Common myeloid progenitor, CD34-positive (primary cell): ENCODE data around the gene MYO1F.

ENCODE experiments used
- CTCF ChIA-PET: fragments of 350-600 bp; sonication (Branson Sonifier 250); formaldehyde crosslinking; loops from one replicate; lab custom pipeline; 2021; ENCODE audit warnings: antibody characterized with exemption; lab: Charles Lee
- POLR2A ChIA-PET: fragments of 350-600 bp; sonication (Branson Sonifier 250); formaldehyde crosslinking; loops from one replicate; lab custom pipeline; 2021; ENCODE audit warnings: antibody characterized with exemption; lab: Charles Lee
- DNase-seq, 3 donors: peaks; one replicate each; pipeline versions ENCODE4 v3.0.0 to v3.0.0-alpha.2; 2013
- H3K27ac ChIP-seq, 2 experiments: 1 replicate in 1 of 2; 2 replicates in 1 of 2; pipeline ENCODE4 v1.7.0; 2013; ENCODE audit warnings: inconsistent platforms in 2 of 2, low read length in 2 of 2, mild to moderate bottlenecking in 2 of 2, low read depth in 1 of 2, moderate library complexity in 1 of 2; ENCODE audit not compliant: severe bottlenecking in 2 of 2, insufficient read depth in 1 of 2, poor library complexity in 1 of 2
- H3K27me3 ChIP-seq, 5 experiments: replicated peaks in 2 of 5; 1 replicate in 3 of 5; 2 replicates in 2 of 5; pipeline versions ENCODE4 v1.6.1 to v1.7.0; 2013; ENCODE audit warnings: low read length in 4 of 5, mild to moderate bottlenecking in 2 of 5, moderate library complexity in 2 of 5, inconsistent platforms in 1 of 5; ENCODE audit not compliant: insufficient read depth in 5 of 5, control insufficient read depth in 4 of 5
- H3K36me3 ChIP-seq, 4 experiments: 1 replicate in 2 of 4; 2 replicates in 2 of 4; pipeline versions ENCODE4 v1.6.1 to v1.7.0; 2013; ENCODE audit warnings: low read length in 3 of 4, control low read depth in 1 of 4, mild to moderate bottlenecking in 1 of 4; ENCODE audit not compliant: control insufficient read depth in 4 of 4, insufficient read depth in 4 of 4
- H3K4me1 ChIP-seq, 4 experiments: 1 replicate in 3 of 4; 2 replicates in 1 of 4; pipeline versions ENCODE4 v1.6.1 to v1.7.1; 2013; ENCODE audit warnings: low read length in 3 of 4, mild to moderate bottlenecking in 3 of 4, control low read depth in 1 of 4, inconsistent platforms in 1 of 4, moderate library complexity in 1 of 4; ENCODE audit not compliant: control insufficient read depth in 4 of 4, insufficient read depth in 4 of 4; ENCODE audit errors: control extremely low read depth in 1 of 4
- H3K4me3 ChIP-seq, 7 experiments: 1 replicate in 4 of 7; 2 replicates in 3 of 7; pipeline versions ENCODE4 v1.5.1 to v1.7.0; 2013; ENCODE audit warnings: mild to moderate bottlenecking in 7 of 7, low read length in 6 of 7, moderate library complexity in 6 of 7, inconsistent platforms in 2 of 7, low read depth in 2 of 7, control low read depth in 1 of 7; ENCODE audit not compliant: insufficient read depth in 4 of 7, control insufficient read depth in 1 of 7; ENCODE audit errors: extremely low read depth in 1 of 7
- H3K9me3 ChIP-seq, 5 experiments: 1 replicate in 4 of 5; 2 replicates in 1 of 5; pipeline versions ENCODE4 v1.6.1 to v1.7.1; 2013; ENCODE audit warnings: low read length in 4 of 5, mild to moderate bottlenecking in 2 of 5, inconsistent platforms in 1 of 5, low read depth in 1 of 5, moderate library complexity in 1 of 5; ENCODE audit not compliant: control insufficient read depth in 4 of 5, insufficient read depth in 2 of 5; ENCODE audit errors: control extremely low read depth in 1 of 5
- WGBS: methylation state at CpG from one replicate; pipeline ENCODE4 v1.1.5; 2013; ENCODE audit not compliant: insufficient coverage; 5-methylcytosine and 5-hydroxymethylcytosine counted together

The MYO1F gene

GRCh38 chr19:8512115-8512967, 64.9 kb downstream of the MYO1F start:
- DNase-seq: peak in 1 of 3 donors; percentile 31
- Histone ChIP-seq H3K4me3 (peak overlapping the region in 1 of 7 experiments; percentile 83), H3K27ac (peak overlapping the region in 1 of 2 experiments; percentile 94), H3K9me3 (no peaks in the 10 kb centered on the region), H3K27me3 (no peaks in the 10 kb centered on the region), H3K4me1 (peaks cover 0 to 54% (median 35%) of the 10 kb centered on the region in 4 experiments), H3K36me3 (peaks cover 0 to 15% (median 9%) of the 10 kb centered on the region in 4 experiments)
- ChIA-PET POLR2A (interaction anchor here (0.6 to 1.8 kb wide), 2 partner anchors 25 to 66 kb away, joined by 3 to 7 read pairs; no protein-coding TSS in a partner anchor), CTCF (interaction anchor here (0.7 to 3.5 kb wide), 5 partner anchors 13 to 65 kb away, joined by 3 to 34 read pairs (median 8); partner anchors contain the start of gene MYO1F)
- WGBS: over 99% methylated on average over 12 of the region's 22 CpGs

- Histone ChIP-seq H3K9me3 (no peaks in the 10 kb centered on the region), H3K36me3 (peaks cover 0 to 17% (median 9%) of the 10 kb centered on the region in 4 experiments), H3K27ac (no peak overlapping the region), H3K4me1 (peaks cover 0 to 49% (median 35%) of the 10 kb centered on the region in 4 experiments), H3K27me3 (no peaks in the 10 kb centered on the region), H3K4me3 (no peak overlapping the region)
- ChIA-PET POLR2A (no interaction called here), CTCF (interaction anchor here (0.7 kb wide), 1 partner anchor 24 kb away, joined by 3 read pairs; no protein-coding TSS in a partner anchor)
- WGBS: 97% methylated on average over 30 of the region's 45 CpGs
- no peak for DNase-seq
Observed at GRCh38 chr19:8511573-8512101, 65.6 kb downstream of the MYO1F start.

- ChIA-PET CTCF (interaction anchor here (0.9 kb wide), 1 partner anchor 23 kb away, joined by 3 read pairs; no protein-coding TSS in a partner anchor), POLR2A (no interaction called here)
- peaks cover 0 to 49% (median 44%) of the 10 kb centered on the region in 4 experiments for H3K4me1 ChIP-seq
- no peaks in the 10 kb centered on the region for H3K27me3 ChIP-seq
- H3K4me3 ChIP-seq: no peak overlapping the region
- no peaks in the 10 kb centered on the region for H3K9me3 ChIP-seq
- no peak for DNase-seq
- 98% methylated on average over 40 of the region's 52 CpGs for WGBS
- H3K27ac ChIP-seq: no peak overlapping the region
- peaks cover 0 to 17% (median 9%) of the 10 kb centered on the region in 4 experiments for H3K36me3 ChIP-seq
Observed at GRCh38 chr19:8510589-8511115, 66.6 kb downstream of the MYO1F start.

GRCh38 chr19:8506402-8506957, 70.8 kb downstream of the MYO1F start:
- ChIA-PET POLR2A (interaction anchor here (1.0 to 1.6 kb wide), 2 partner anchors 13 to 19 kb away, joined by 4 to 20 read pairs; no protein-coding TSS in a partner anchor), CTCF (interaction anchor here (0.7 to 7.5 kb wide), 12 partner anchors 9 to 152 kb away, joined by 3 to 94 read pairs (median 4); partner anchors contain the start of gene MYO1F)
- no peak for DNase-seq
- H3K27me3 ChIP-seq: no peaks in the 10 kb centered on the region
- H3K27ac ChIP-seq: no peak overlapping the region
- 57% methylated on average over 12 of the region's 18 CpGs for WGBS
- H3K36me3 ChIP-seq: peaks cover 0 to 15% (median 8%) of the 10 kb centered on the region in 4 experiments
- peaks cover 11 to 56% (median 51%) of the 10 kb centered on the region in 4 experiments for H3K4me1 ChIP-seq
- no peaks in the 10 kb centered on the region for H3K9me3 ChIP-seq
- peak overlapping the region in 6 of 7 experiments; percentile 51 to 85 (median 70) for H3K4me3 ChIP-seq

- POLR2A ChIA-PET: interaction anchor here (1.0 to 1.6 kb wide), 2 partner anchors 13 to 19 kb away, joined by 4 to 20 read pairs; no protein-coding TSS in a partner anchor
- Histone ChIP-seq H3K4me3 (peak overlapping the region; percentile 51 to 85 (median 68)), H3K4me1 (peaks cover 14 to 63% (median 58%) of the 10 kb centered on the region in 4 experiments), H3K27me3 (no peaks in the 10 kb centered on the region), H3K36me3 (peaks cover 0 to 8% (median 3%) of the 10 kb centered on the region in 4 experiments), H3K9me3 (no peaks in the 10 kb centered on the region), H3K27ac (no peak overlapping the region)
- under 1% methylated on average over 51 of the region's 56 CpGs for WGBS
- CTCF ChIA-PET: interaction anchor here (0.7 to 7.5 kb wide), 14 partner anchors 8 to 89 kb away, joined by 3 to 94 read pairs (median 4); partner anchors contain the start of gene ZNF414
- peak in 2 of 3 donors; percentile 55 to 60 for DNase-seq
Observed at GRCh38 chr19:8505680-8506401, 71.4 kb downstream of the MYO1F start.

GRCh38 chr19:8504919-8505318, 72.3 kb downstream of the MYO1F start:
- peaks cover 0 to 3% (median 0%) of the 10 kb centered on the region in 4 experiments for H3K36me3 ChIP-seq
- H3K27me3 ChIP-seq: no peaks in the 10 kb centered on the region
- H3K27ac ChIP-seq: no peak overlapping the region
- POLR2A ChIA-PET: interaction anchor here (0.5 to 1.6 kb wide), 2 partner anchors 18 to 1007 kb away, joined by 3 to 20 read pairs; no protein-coding TSS in a partner anchor
- H3K9me3 ChIP-seq: no peaks in the 10 kb centered on the region
- H3K4me3 ChIP-seq: peak overlapping the region in 1 of 7 experiments; percentile 85
- peaks cover 14 to 72% (median 67%) of the 10 kb centered on the region in 4 experiments for H3K4me1 ChIP-seq
- DNase-seq: no peak
- CTCF ChIA-PET: interaction anchor here (0.6 to 7.5 kb wide), 10 partner anchors 9 to 131 kb away, joined by 3 to 94 read pairs (median 4); partner anchors contain the start of gene ZNF414
- WGBS: 79% methylated on average over 5 of the region's 6 CpGs
